GM23248 (cell line): ENCODE measurements around the gene FAT4.

Experiments used
- EZH2 ChIP-seq: fragments of 200-600 bp; sonication (generic); IDR thresholded peaks from 2 replicates; pipeline ENCODE4 v1.6.1; 2018; ENCODE audit warnings: antibody characterized with exemption, mild to moderate bottlenecking; ENCODE audit not compliant: insufficient read depth, poor library complexity, severe bottlenecking
- EZH2phosphoT487 ChIP-seq: fragments of 200-600 bp; sonication (generic); IDR thresholded peaks from 2 replicates; pipeline ENCODE4 v1.6.1; 2018; ENCODE audit warnings: antibody characterized with exemption, moderate library complexity, mild to moderate bottlenecking, low read depth; ENCODE audit not compliant: insufficient read depth

DNA sequence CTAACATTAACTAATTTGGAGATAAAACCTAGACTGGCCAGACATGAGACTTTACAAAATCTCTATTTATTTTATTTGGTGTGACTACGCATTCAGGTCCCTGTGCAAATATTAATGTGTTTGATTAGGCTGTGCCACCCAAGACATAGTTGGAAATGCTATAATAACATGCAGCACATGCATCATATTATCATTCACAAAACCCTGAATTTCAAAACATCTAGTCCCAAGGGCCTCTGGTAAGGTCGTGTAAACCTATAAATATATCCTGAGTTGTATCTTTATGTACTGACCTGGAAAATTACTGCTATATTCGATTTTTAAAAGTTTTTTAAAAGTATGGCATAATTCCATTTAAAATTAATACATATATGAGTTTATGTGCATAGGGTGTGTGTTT lies 47.1 kb upstream of the FAT4 start:
- TF ChIP-seq EZH2 (no peak), EZH2phosphoT487 (no peak)
